Ovary (tissue), 9 donors: ENCODE measurements around the gene NDUFS7. TPM values are rescaled to one million over a fixed set of nuclear protein-coding genes. Genes with fewer than 3 reads are reported as not detected.

ENCODE experiments used
- DNase-seq, 5 donors: peaks; one replicate each; pipeline ENCODE4 v3.0.0-alpha.2; 2019 to 2020
- H3K27ac ChIP-seq, 2 donors: fragments of 200-600 bp; one replicate each; pipeline versions ENCODE4 v1.5.1 to v1.8.0; 2019 to 2022
- H3K27me3 ChIP-seq: fragments of 200-600 bp; one replicate; pipeline ENCODE4 v1.8.0; 2022
- H3K36me3 ChIP-seq: fragments of 200-600 bp; sonication (generic); one replicate; pipeline ENCODE4 v1.5.1; 2019
- H3K4me1 ChIP-seq: one replicate; pipeline ENCODE4 v1.8.1; 2013; ENCODE audit warnings: mild to moderate bottlenecking, moderate library complexity; ENCODE audit not compliant: insufficient read depth
- H3K4me3 ChIP-seq: fragments of 200-600 bp; sonication (generic); one replicate; pipeline ENCODE4 v1.5.1; 2017
- H3K9me3 ChIP-seq, 2 donors: fragments of 200-600 bp in 1 of 2; sonication (generic) in 1 of 2; one replicate each; pipeline versions ENCODE4 v1.5.1 to v1.8.1; 2013 to 2019; ENCODE audit warnings: mild to moderate bottlenecking in 1 of 2, moderate library complexity in 1 of 2
- EP300 ChIP-seq: sonication (generic); formaldehyde crosslinking; IDR thresholded peaks from one replicate; pipeline ENCODE4 v1.6.1; 2017; ENCODE audit warnings: antibody characterized with exemption
- POLR2A ChIP-seq: fragments of 450-650 bp; IDR thresholded peaks from one replicate; pipeline ENCODE4 v1.6.1; 2017; ENCODE audit warnings: antibody characterized with exemption, mild to moderate bottlenecking, moderate library complexity
- WGBS, 3 donors: extraction: QIAGEN DNeasy Blood & Tissue Kit in 1 of 3; methylation state at CpG; one replicate each; pipeline versions ENCODE4 v1.1.5 to v1.1.7; 2013 to 2017; 5-methylcytosine and 5-hydroxymethylcytosine counted together
- intact Hi-C, 4 donors: fragments of 100-400 bp; cut with DNase I; formaldehyde crosslinking; loops; one replicate each; pipeline versions ENCODE4 v1.11.0 to v1.15.1; 2022 to 2023
- polyA plus RNA-seq, 2 donors: library from polyadenylated mRNA; stranded (reverse); fragments of 200-250 nt in 1 of 2; fragments of 350-450 nt in 1 of 2; fragmentation: Illumina TruSeq in 1 of 2; extraction: RNeasy Lipid Tissue Mini Kit (QIAGEN cat#74804) in 1 of 2; gene quantifications; one replicate each; pipeline ENCODE4 v1.2.3, GENCODE V29; 2013 to 2014
- total RNA-seq, 7 donors: library from RNA; depleted of rRNA in 2 of 7; stranded (reverse); fragments of >200 nt in 2 of 7; fragmentation: NEBNext Ultra II Directional in 3 of 7; extraction: Animal tissue kit (Norgen Biotek cat#: 25700) in 3 of 7; gene quantifications; one replicate each; pipeline versions ENCODE4 v1.1.0 to v1.2.4, GENCODE V29; 2016 to 2023
- TF ChIP-seq, protein P1 (sequence below), 3 donors: fragments of 450-650 bp in 2 of 3; fragments of 200-600 bp in 1 of 3; IDR thresholded peaks; one replicate each; pipeline versions ENCODE4 v1.5.1 to v1.8.0; 2016 to 2022; ENCODE audit warnings: antibody characterized with exemption in 3 of 3, mild to moderate bottlenecking in 1 of 3
- donor health status: DM: no; HTN: no; CAD: no; lungs with moderate emphysema.
- donor health status: DM: no; HTN: no; CAD: no.
- donor health status: Bipolar disorder and iron deficiency.
- donor health status: DM: yes; HTN: yes; CAD: no.
- donor health status: DM: no; HTN: no; CAD: no.
- donor health status: DM: yes; HTN: yes; CAD: no.

The NDUFS7 gene
- total and polyA plus RNA-seq, 9 donors: 0.72 to 112 (median 79.9) TPM

GRCh38 chr19:1434040-1434366 is 50.3 kb downstream of the NDUFS7 start:
- no peak for TF ChIP-seq EP300
- no peak overlapping the region for H3K27ac ChIP-seq
- no peaks in the 10 kb centered on the region for H3K27me3 ChIP-seq
- H3K36me3 ChIP-seq: no peaks in the 10 kb centered on the region
- H3K9me3 ChIP-seq: no peaks in the 10 kb centered on the region
- no peaks in the 10 kb centered on the region for H3K4me1 ChIP-seq
- DNase-seq: no peak
- WGBS, 3 donors: 85 to 93% (median 88%) methylated on average over 12 to 17 of the region's 17 CpGs
- no peak overlapping the region for H3K4me3 ChIP-seq
- intact Hi-C loops: no loop called here

GRCh38 chr19:1434577-1435060 is 50.9 kb downstream of the NDUFS7 start:
- no peaks in the 10 kb centered on the region for H3K27me3 ChIP-seq
- H3K27ac ChIP-seq: no peak overlapping the region
- H3K4me3 ChIP-seq: no peak overlapping the region
- H3K9me3 ChIP-seq: no peaks in the 10 kb centered on the region
- no peaks in the 10 kb centered on the region for H3K36me3 ChIP-seq
- no peak for TF ChIP-seq EP300
- TF ChIP-seq, protein P1, sequence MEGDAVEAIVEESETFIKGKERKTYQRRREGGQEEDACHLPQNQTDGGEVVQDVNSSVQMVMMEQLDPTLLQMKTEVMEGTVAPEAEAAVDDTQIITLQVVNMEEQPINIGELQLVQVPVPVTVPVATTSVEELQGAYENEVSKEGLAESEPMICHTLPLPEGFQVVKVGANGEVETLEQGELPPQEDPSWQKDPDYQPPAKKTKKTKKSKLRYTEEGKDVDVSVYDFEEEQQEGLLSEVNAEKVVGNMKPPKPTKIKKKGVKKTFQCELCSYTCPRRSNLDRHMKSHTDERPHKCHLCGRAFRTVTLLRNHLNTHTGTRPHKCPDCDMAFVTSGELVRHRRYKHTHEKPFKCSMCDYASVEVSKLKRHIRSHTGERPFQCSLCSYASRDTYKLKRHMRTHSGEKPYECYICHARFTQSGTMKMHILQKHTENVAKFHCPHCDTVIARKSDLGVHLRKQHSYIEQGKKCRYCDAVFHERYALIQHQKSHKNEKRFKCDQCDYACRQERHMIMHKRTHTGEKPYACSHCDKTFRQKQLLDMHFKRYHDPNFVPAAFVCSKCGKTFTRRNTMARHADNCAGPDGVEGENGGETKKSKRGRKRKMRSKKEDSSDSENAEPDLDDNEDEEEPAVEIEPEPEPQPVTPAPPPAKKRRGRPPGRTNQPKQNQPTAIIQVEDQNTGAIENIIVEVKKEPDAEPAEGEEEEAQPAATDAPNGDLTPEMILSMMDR (IDR thresholded peaks at IDR 0.05): no peak
- TF ChIP-seq POLR2A: no peak
- no peak for DNase-seq
- WGBS, 3 donors: 59 to 75% (median 70%) methylated on average over 36 to 39 of the region's 39 CpGs
- intact Hi-C loops: no loop called here
- peaks cover 6% of the 10 kb centered on the region for H3K4me1 ChIP-seq

GRCh38 chr19:1435378-1435989 is 51.8 kb downstream of the NDUFS7 start:
- no peak for DNase-seq
- intact Hi-C loops: no loop called here
- Histone ChIP-seq H3K27ac (no peak overlapping the region), H3K4me1 (peaks cover 6% of the 10 kb centered on the region), H3K9me3 (no peaks in the 10 kb centered on the region), H3K27me3 (no peaks in the 10 kb centered on the region), H3K4me3 (no peak overlapping the region), H3K36me3 (no peaks in the 10 kb centered on the region)
- 80 to 85% (median 83%) methylated on average over 21 of the region's 21 CpGs for WGBS, 3 donors
- TF ChIP-seq POLR2A (no peak), EP300 (no peak)
- TF ChIP-seq, protein P1 (IDR thresholded peaks at IDR 0.05): no peak

- WGBS, 3 donors: 2 to 14% (median 2%) methylated on average over 8 of the region's 8 CpGs
- no peaks in the 10 kb centered on the region for H3K9me3 ChIP-seq
- TF ChIP-seq, protein P1 (IDR thresholded peaks at IDR 0.05): no peak
- no peaks in the 10 kb centered on the region for H3K27me3 ChIP-seq
- intact Hi-C loops: loop anchor here in 1 of 4 donors (2.0 kb wide), 1 partner anchor 19 kb away; no protein-coding TSS in a partner anchor
- H3K27ac ChIP-seq: no peak overlapping the region
- peaks cover 6% of the 10 kb centered on the region for H3K4me1 ChIP-seq
- no peak overlapping the region for H3K4me3 ChIP-seq
- DNase-seq: no peak
- H3K36me3 ChIP-seq: no peaks in the 10 kb centered on the region
These were observed 53.9 kb downstream of the NDUFS7 start for GRCh38 chr19:1437609-1438008.

GRCh38 chr19:1438035-1438932 is 54.6 kb downstream of the NDUFS7 start, which contains the start of gene RPS15:
TSS of gene RPS15 (plus strand) at chr19:1438396. CDS start at chr19:1438426, 30 bp downstream.
- intact Hi-C loops: no loop called here

More at GRCh38 chr19:1438035-1438932, 54.6 kb downstream of the NDUFS7 start, which contains the start of gene RPS15:
- no peaks in the 10 kb centered on the region for H3K36me3 ChIP-seq
- H3K9me3 ChIP-seq: no peaks in the 10 kb centered on the region
- peak within 1 kb of the TSS; percentile 37 to 77 for H3K27ac ChIP-seq
- WGBS, 3 donors: 1% methylated on average over 92 to 100 of the region's 100 CpGs
- no peaks in the 10 kb centered on the region for H3K27me3 ChIP-seq
- peaks cover 6% of the 10 kb centered on the region for H3K4me1 ChIP-seq
- peak within 1 kb of the TSS; percentile 71 for H3K4me3 ChIP-seq
- TF ChIP-seq POLR2A (peak; percentile 94), EP300 (no peak)
- TF ChIP-seq, protein P1 (IDR thresholded peaks at IDR 0.05): peak; percentile 90 to 98 (median 91)
- DNase-seq: peak; percentile 94 to 98 (median 97)
